CD4-positive, alpha-beta T cell treated with Interleukin-6 for 4 hours (primary cell): ENCODE results near the gene CFAP43.

Experiments used
- DNase-seq: peaks from one replicate; pipeline ENCODE4 v3.0.0-alpha.2; 2020; ENCODE audit warnings: mixed read lengths

The CFAP43 gene

GRCh38 chr10:104090611-104091010 is 141.6 kb downstream of the CFAP43 start:
- no peak for DNase-seq

GRCh38 chr10:104089621-104090020 is 142.5 kb downstream of the CFAP43 start:
- DNase-seq = no peak

GRCh38 chr10:104088239-104088638 is 143.9 kb downstream of the CFAP43 start:
- DNase-seq = no peak

GRCh38 chr10:104085801-104086400 is 146.3 kb downstream of the CFAP43 start, which contains the start of gene COL17A1:
Gene COL17A1 (minus strand): TSS chr10:104085880. CDS start chr10:104080673, 5,207 bp downstream.
- no peak for DNase-seq

GRCh38 chr10:104084482-104085142 is 147.6 kb downstream of the CFAP43 start:
- DNase-seq = no peak

GRCh38 chr10:104081998-104082397 is 150.2 kb downstream of the CFAP43 start:
- no peak for DNase-seq

GRCh38 chr10:104080762-104081161 is 151.4 kb downstream of the CFAP43 start:
- DNase-seq = peak; percentile 36
